IMR-90 (cell line): ENCODE measurements around the gene PARP11.

Experiments
- BHLHE40 ChIP-seq: fragments of 150-350 bp; IDR thresholded peaks from 2 replicates; pipeline ENCODE4 v1.6.1; 2016; ENCODE audit warnings: mild to moderate bottlenecking, low read depth, low read length
- CEBPB ChIP-seq: IDR thresholded peaks from 2 replicates; pipeline ENCODE4 v1.6.1; 2012; ENCODE audit warnings: low read depth, low read length, improper control_type of control experiment
- FOS ChIP-seq: fragments of 150-350 bp; IDR thresholded peaks from 2 replicates; pipeline ENCODE4 v1.6.1; 2016; ENCODE audit warnings: low read depth, low read length
- MAFK ChIP-seq: IDR thresholded peaks from 2 replicates; pipeline ENCODE4 v1.6.1; 2012; ENCODE audit warnings: low read depth, low read length, improper control_type of control experiment
- MAZ ChIP-seq: IDR thresholded peaks from 2 replicates; pipeline ENCODE4 v1.6.1; 2012; ENCODE audit warnings: low read depth, mild to moderate bottlenecking, low read length, improper control_type of control experiment, moderate library complexity, borderline replicate concordance
- MXI1 ChIP-seq: IDR thresholded peaks from 2 replicates; pipeline ENCODE4 v1.6.1; 2012; ENCODE audit warnings: low read depth, mild to moderate bottlenecking, low read length, moderate library complexity, borderline replicate concordance
- POLR2A ChIP-seq: IDR thresholded peaks from 2 replicates; pipeline ENCODE4 v1.6.1; 2012; ENCODE audit warnings: mild to moderate bottlenecking, low read depth, low read length
- RAD21 ChIP-seq: IDR thresholded peaks from 2 replicates; pipeline ENCODE4 v1.6.1; 2012; ENCODE audit warnings: low read length, improper control_type of control experiment
- SMC3 ChIP-seq: fragments of 150-350 bp; IDR thresholded peaks from 2 replicates; pipeline ENCODE4 v1.6.1; 2016; ENCODE audit warnings: low read depth, mild to moderate bottlenecking, antibody characterized with exemption, low read length, moderate library complexity
- TF ChIP-seq, protein P1 (sequence below): conservative IDR thresholded peaks from 2 replicates; pipeline ENCODE4 v1.5.1; 2012; ENCODE audit warnings: mild to moderate bottlenecking, low read depth, low read length, improper control_type of control experiment
- TF ChIP-seq, protein P2 (sequence below): fragments of 150-350 bp; IDR thresholded peaks from 2 replicates; pipeline ENCODE4 v1.6.1; 2016; ENCODE audit warnings: low read depth, mild to moderate bottlenecking, low read length, moderate library complexity, borderline replicate concordance
- TF ChIP-seq, protein P3 (sequence below): fragments of 150-350 bp; IDR thresholded peaks from 2 replicates; pipeline ENCODE4 v1.6.1; 2017; ENCODE audit warnings: mild to moderate bottlenecking, antibody characterized with exemption, low read length, low read depth

DNA sequence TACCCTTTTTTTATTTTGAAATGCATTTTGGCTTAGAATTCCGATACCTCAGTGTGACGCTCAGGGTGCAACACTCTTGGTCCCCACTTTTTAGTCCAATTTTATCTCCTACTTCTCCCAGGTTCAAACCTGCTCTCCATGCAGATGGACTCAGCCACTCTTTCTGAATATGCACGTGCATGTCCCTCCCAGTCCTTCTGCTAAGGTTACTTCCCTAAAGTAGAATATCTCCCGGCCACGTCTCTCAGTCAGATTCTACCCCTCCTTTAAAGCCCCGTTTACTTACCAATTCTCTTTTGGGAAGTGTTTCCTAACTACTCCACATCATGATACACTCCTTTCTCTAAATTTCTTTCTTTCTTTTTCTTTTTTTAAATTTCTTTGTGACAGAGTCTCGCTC is 15.5 kb upstream of the PARP11 start:
- TF ChIP-seq, protein P1, sequence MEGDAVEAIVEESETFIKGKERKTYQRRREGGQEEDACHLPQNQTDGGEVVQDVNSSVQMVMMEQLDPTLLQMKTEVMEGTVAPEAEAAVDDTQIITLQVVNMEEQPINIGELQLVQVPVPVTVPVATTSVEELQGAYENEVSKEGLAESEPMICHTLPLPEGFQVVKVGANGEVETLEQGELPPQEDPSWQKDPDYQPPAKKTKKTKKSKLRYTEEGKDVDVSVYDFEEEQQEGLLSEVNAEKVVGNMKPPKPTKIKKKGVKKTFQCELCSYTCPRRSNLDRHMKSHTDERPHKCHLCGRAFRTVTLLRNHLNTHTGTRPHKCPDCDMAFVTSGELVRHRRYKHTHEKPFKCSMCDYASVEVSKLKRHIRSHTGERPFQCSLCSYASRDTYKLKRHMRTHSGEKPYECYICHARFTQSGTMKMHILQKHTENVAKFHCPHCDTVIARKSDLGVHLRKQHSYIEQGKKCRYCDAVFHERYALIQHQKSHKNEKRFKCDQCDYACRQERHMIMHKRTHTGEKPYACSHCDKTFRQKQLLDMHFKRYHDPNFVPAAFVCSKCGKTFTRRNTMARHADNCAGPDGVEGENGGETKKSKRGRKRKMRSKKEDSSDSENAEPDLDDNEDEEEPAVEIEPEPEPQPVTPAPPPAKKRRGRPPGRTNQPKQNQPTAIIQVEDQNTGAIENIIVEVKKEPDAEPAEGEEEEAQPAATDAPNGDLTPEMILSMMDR = no peak
- TF ChIP-seq, protein P2, sequence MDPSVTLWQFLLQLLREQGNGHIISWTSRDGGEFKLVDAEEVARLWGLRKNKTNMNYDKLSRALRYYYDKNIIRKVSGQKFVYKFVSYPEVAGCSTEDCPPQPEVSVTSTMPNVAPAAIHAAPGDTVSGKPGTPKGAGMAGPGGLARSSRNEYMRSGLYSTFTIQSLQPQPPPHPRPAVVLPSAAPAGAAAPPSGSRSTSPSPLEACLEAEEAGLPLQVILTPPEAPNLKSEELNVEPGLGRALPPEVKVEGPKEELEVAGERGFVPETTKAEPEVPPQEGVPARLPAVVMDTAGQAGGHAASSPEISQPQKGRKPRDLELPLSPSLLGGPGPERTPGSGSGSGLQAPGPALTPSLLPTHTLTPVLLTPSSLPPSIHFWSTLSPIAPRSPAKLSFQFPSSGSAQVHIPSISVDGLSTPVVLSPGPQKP = no peak
- TF ChIP-seq POLR2A = no peak
- TF ChIP-seq, protein P3, sequence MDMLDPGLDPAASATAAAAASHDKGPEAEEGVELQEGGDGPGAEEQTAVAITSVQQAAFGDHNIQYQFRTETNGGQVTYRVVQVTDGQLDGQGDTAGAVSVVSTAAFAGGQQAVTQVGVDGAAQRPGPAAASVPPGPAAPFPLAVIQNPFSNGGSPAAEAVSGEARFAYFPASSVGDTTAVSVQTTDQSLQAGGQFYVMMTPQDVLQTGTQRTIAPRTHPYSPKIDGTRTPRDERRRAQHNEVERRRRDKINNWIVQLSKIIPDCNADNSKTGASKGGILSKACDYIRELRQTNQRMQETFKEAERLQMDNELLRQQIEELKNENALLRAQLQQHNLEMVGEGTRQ = no peak
- TF ChIP-seq RAD21 = no peak
- no peak for TF ChIP-seq MAZ
- TF ChIP-seq MXI1 = no peak
- no peak for TF ChIP-seq FOS
- no peak for TF ChIP-seq CEBPB
- no peak for TF ChIP-seq SMC3
- no peak for TF ChIP-seq BHLHE40
- no peak for TF ChIP-seq MAFK
